H1 (cell line): ENCODE data around the gene ARID1B. TPM values are rescaled to one million over a fixed set of nuclear protein-coding genes. Genes with fewer than 3 reads are reported as not detected.
A peak's percentile ranks its signal among the peaks of the same experiment; 100 is the strongest.

Source experiments
- CTCF ChIA-PET: fragments of 300-600 bp; sonication (Branson Sonifier 250); formaldehyde crosslinking; loops from one replicate; lab custom pipeline; 2021; ENCODE audit not compliant: partially characterized antibody; lab: Charles Lee
- POLR2A ChIA-PET: fragments of 300-600 bp; sonication (Branson Sonifier 250); formaldehyde crosslinking; loops from one replicate; lab custom pipeline; 2021; ENCODE audit warnings: inconsistent platforms; ENCODE audit not compliant: partially characterized antibody; lab: Charles Lee
- DNase-seq, 2 experiments: peaks; one replicate each; pipeline versions ENCODE4 v3.0.0 to v3.0.0-alpha.2; 2010 to 2022; ENCODE audit warnings: low spot score in 2 of 2, low read depth in 1 of 2, mixed read lengths in 1 of 2
- FAIRE-seq: peaks from 2 replicates; lab custom pipeline; 2011; peaks lifted over from hg19 to GRCh38; lab: Jason Lieb, UNC
- H2AFZ ChIP-seq: 2 replicates; pipeline ENCODE4 v1.8.1; 2012; ENCODE audit warnings: low read length, inconsistent platforms
- H2AK5ac ChIP-seq: 2 replicates; pipeline ENCODE4 v1.6.1; 2013; ENCODE audit warnings: low read depth, low read length
- H2BK120ac ChIP-seq: replicated peaks from 2 replicates; pipeline ENCODE3; 2013; ENCODE audit warnings: low read depth, low read length, inconsistent platforms
- H2BK12ac ChIP-seq: 2 replicates; pipeline ENCODE4 v1.6.1; 2013; ENCODE audit warnings: low read depth, low read length
- H2BK15ac ChIP-seq: 2 replicates; pipeline ENCODE4 v1.6.1; 2013; ENCODE audit warnings: low read length
- H2BK20ac ChIP-seq: 2 replicates; pipeline ENCODE4 v1.6.1; 2013; ENCODE audit warnings: low read length
- H2BK5ac ChIP-seq: 2 replicates; pipeline ENCODE4 v1.6.1; 2013; ENCODE audit warnings: low read depth, low read length
- H3K14ac ChIP-seq: 2 replicates; pipeline ENCODE4 v1.6.1; 2013; ENCODE audit warnings: inconsistent platforms; ENCODE audit not compliant: insufficient read length
- H3K18ac ChIP-seq: 2 replicates; pipeline ENCODE4 v1.6.1; 2013; ENCODE audit warnings: low read length; ENCODE audit errors: extremely low read depth
- H3K23ac ChIP-seq: 2 replicates; pipeline ENCODE4 v1.6.1; 2013; ENCODE audit warnings: inconsistent platforms; ENCODE audit not compliant: insufficient read length
- H3K23me2 ChIP-seq: 2 replicates; pipeline ENCODE4 v1.6.1; 2013; ENCODE audit warnings: low read depth, low read length
- H3K27ac ChIP-seq: 2 replicates; pipeline ENCODE4 v1.6.1; 2011; ENCODE audit warnings: low read depth, low read length, inconsistent platforms
- H3K27me3 ChIP-seq, 4 experiments: replicated peaks in 1 of 4; 1 replicate in 1 of 4; 2 replicates in 3 of 4; pipeline versions ENCODE4 v1.6.1 to v1.8.1; 2011 to 2013; ENCODE audit warnings: low read length in 3 of 4, mild to moderate bottlenecking in 3 of 4, inconsistent platforms in 2 of 4, mixed read lengths in 2 of 4, moderate library complexity in 1 of 4; ENCODE audit not compliant: control insufficient read depth in 3 of 4, insufficient read depth in 3 of 4; ENCODE audit errors: extremely low read depth in 1 of 4
- H3K36me3 ChIP-seq, 4 experiments: 2 replicates each; pipeline versions ENCODE4 v1.6.1 to v1.8.1; 2011 to 2013; ENCODE audit warnings: mild to moderate bottlenecking in 4 of 4, low read length in 3 of 4, moderate library complexity in 2 of 4, control low read depth in 1 of 4, inconsistent platforms in 1 of 4; ENCODE audit not compliant: insufficient read depth in 4 of 4, control insufficient read depth in 2 of 4
- H3K4ac ChIP-seq: replicated peaks from 2 replicates; pipeline ENCODE3; 2013; ENCODE audit warnings: low read length, low read depth, mixed read lengths, inconsistent platforms; ENCODE audit not compliant: insufficient read length
- H3K4me1 ChIP-seq, 4 experiments: replicated peaks in 1 of 4; 1 replicate in 1 of 4; 2 replicates in 3 of 4; pipeline versions ENCODE4 v1.6.1 to v1.8.1; 2011 to 2013; ENCODE audit warnings: low read length in 3 of 4, inconsistent platforms in 2 of 4, mixed read lengths in 1 of 4; ENCODE audit not compliant: insufficient read depth in 4 of 4, control insufficient read depth in 3 of 4
- H3K4me2 ChIP-seq, 2 experiments: 2 replicates each; pipeline versions ENCODE4 v1.6.1 to v1.8.1; 2011 to 2013; ENCODE audit warnings: low read depth in 2 of 2, low read length in 2 of 2, control low read depth in 1 of 2, inconsistent platforms in 1 of 2, mild to moderate bottlenecking in 1 of 2; ENCODE audit not compliant: insufficient read depth in 1 of 2
- H3K4me3 ChIP-seq, 4 experiments: fragments of 200-600, 300-600 bp in 1 of 4; sonication (generic), shearing (Covaris generic), sonication (Bioruptor Twin) in 1 of 4; 2 replicates each; pipeline versions ENCODE4 v1.5.1 to v1.8.1; 2011 to 2016; ENCODE audit warnings: low read length in 4 of 4, low read depth in 3 of 4, control low read depth in 2 of 4, inconsistent platforms in 2 of 4, mild to moderate bottlenecking in 2 of 4, mixed read lengths in 1 of 4, moderate library complexity in 1 of 4; ENCODE audit not compliant: insufficient read depth in 2 of 4; ENCODE audit errors: extremely low read depth in 1 of 4
- H3K56ac ChIP-seq: replicated peaks from 2 replicates; pipeline ENCODE3; 2013; ENCODE audit warnings: low read depth, mild to moderate bottlenecking, mixed read lengths, low read length, inconsistent platforms; ENCODE audit not compliant: insufficient read length
- H3K79me1 ChIP-seq: 2 replicates; pipeline ENCODE4 v1.6.1; 2013; ENCODE audit warnings: low read depth, low read length, control low read depth
- H3K79me2 ChIP-seq, 2 experiments: 2 replicates each; pipeline versions ENCODE4 v1.6.1 to v1.8.1; 2012 to 2013; ENCODE audit warnings: low read length in 2 of 2, mild to moderate bottlenecking in 2 of 2, inconsistent platforms in 1 of 2; ENCODE audit not compliant: insufficient read depth in 2 of 2, control insufficient read depth in 1 of 2
- H3K9ac ChIP-seq, 4 experiments: replicated peaks in 1 of 4; 1 replicate in 1 of 4; 2 replicates in 3 of 4; pipeline versions ENCODE4 v1.6.1 to v1.8.1; 2011 to 2013; ENCODE audit warnings: low read depth in 3 of 4, low read length in 3 of 4, control low read depth in 2 of 4, mild to moderate bottlenecking in 2 of 4, moderate library complexity in 2 of 4, inconsistent platforms in 1 of 4; ENCODE audit errors: extremely low read depth in 1 of 4
- H3K9me3 ChIP-seq, 2 experiments: 2 replicates each; pipeline versions ENCODE4 v1.6.1 to v1.8.1; 2012 to 2013; ENCODE audit warnings: mild to moderate bottlenecking in 2 of 2, moderate library complexity in 2 of 2, control low read depth in 1 of 2, inconsistent platforms in 1 of 2, low read depth in 1 of 2, low read length in 1 of 2, mixed read lengths in 1 of 2; ENCODE audit not compliant: insufficient read depth in 2 of 2
- H4K20me1 ChIP-seq, 2 experiments: replicated peaks in 1 of 2; 2 replicates each; pipeline versions ENCODE3 to v1.8.1; 2011 to 2013; ENCODE audit warnings: inconsistent platforms in 2 of 2, low read length in 2 of 2, mild to moderate bottlenecking in 1 of 2; ENCODE audit not compliant: insufficient read depth in 2 of 2, control insufficient read depth in 1 of 2
- H4K5ac ChIP-seq: 2 replicates; pipeline ENCODE4 v1.6.1; 2013; ENCODE audit warnings: low read length, low read depth, mixed read lengths, inconsistent platforms; ENCODE audit not compliant: insufficient read length
- H4K8ac ChIP-seq: 2 replicates; pipeline ENCODE4 v1.8.0; 2013; ENCODE audit warnings: mild to moderate bottlenecking, moderate library complexity, low read length, inconsistent platforms; ENCODE audit not compliant: insufficient read depth; ENCODE audit errors: extremely low read depth
- H4K91ac ChIP-seq: replicated peaks from 2 replicates; pipeline ENCODE3; 2013; ENCODE audit warnings: low read length, mixed read lengths, inconsistent platforms; ENCODE audit not compliant: insufficient read length
- ATF3 ChIP-seq: IDR thresholded peaks from 2 replicates; pipeline ENCODE4 v1.6.1; 2011; ENCODE audit warnings: low read depth, mild to moderate bottlenecking, low read length; ENCODE audit not compliant: insufficient read depth
- BACH1 ChIP-seq: IDR thresholded peaks from 2 replicates; pipeline ENCODE4 v1.6.1; 2012; ENCODE audit warnings: low read length, improper control_type of control experiment
- BRCA1 ChIP-seq: IDR thresholded peaks from 2 replicates; pipeline ENCODE4 v1.6.1; 2012; ENCODE audit warnings: low read depth, low read length, improper control_type of control experiment
- CREB1 ChIP-seq: IDR thresholded peaks from 2 replicates; pipeline ENCODE4 v1.6.1; 2012; ENCODE audit warnings: inconsistent platforms
- HDAC2 ChIP-seq, 2 experiments: fragments of 300-600 bp in 1 of 2; sonication (generic) in 1 of 2; IDR thresholded peaks; 2 replicates each; pipeline ENCODE4 v1.6.1; 2011 to 2012; ENCODE audit warnings: low read depth in 2 of 2, low read length in 2 of 2, mild to moderate bottlenecking in 2 of 2, moderate library complexity in 2 of 2, borderline replicate concordance in 1 of 2, inconsistent platforms in 1 of 2
- JUND ChIP-seq: IDR thresholded peaks from 2 replicates; pipeline ENCODE4 v1.6.1; 2011; ENCODE audit warnings: mild to moderate bottlenecking, improper control_type of control experiment, low read length
- MAX ChIP-seq: IDR thresholded peaks from 2 replicates; pipeline ENCODE4 v1.6.1; 2012; ENCODE audit warnings: inconsistent platforms
- RNF2 ChIP-seq: fragments of 200-900, 300-1000 bp; sonication (generic); IDR thresholded peaks from 2 replicates; pipeline ENCODE4 v1.7.1; 2016; ENCODE audit warnings: borderline replicate concordance, low read depth, mild to moderate bottlenecking, antibody characterized with exemption, low read length; ENCODE audit not compliant: poor library complexity, severe bottlenecking; ENCODE audit errors: missing control alignments
- SIX5 ChIP-seq: IDR thresholded peaks from 2 replicates; pipeline ENCODE4 v1.6.1; 2011; ENCODE audit warnings: mild to moderate bottlenecking, low read depth, low read length
- TAF7 ChIP-seq: optimal IDR thresholded peaks from 2 replicates; pipeline ENCODE3; 2011; ENCODE audit warnings: low read depth, mild to moderate bottlenecking, inconsistent platforms, low read length, moderate library complexity, borderline replicate concordance
- YY1 ChIP-seq: IDR thresholded peaks from 2 replicates; pipeline ENCODE4 v1.6.1; 2011; ENCODE audit warnings: low read depth, mild to moderate bottlenecking, low read length
- WGBS, 2 experiments: shearing (Covaris generic) in 1 of 2; methylation state at CpG; one replicate each; pipeline versions ENCODE4 v1.1.6 to v1.1.7; 2013 to 2015; ENCODE audit warnings: low lambda C conversion rate in 2 of 2, mixed read lengths in 2 of 2, inconsistent platforms in 1 of 2, low coverage in 1 of 2, missing lambda C conversion rate in 1 of 2; ENCODE audit not compliant: insufficient replicate concordance in 2 of 2, insufficient coverage in 1 of 2, insufficient read length in 1 of 2; ENCODE audit errors: extremely low coverage in 1 of 2, missing lambda C conversion rate in 1 of 2; 5-methylcytosine and 5-hydroxymethylcytosine counted together
- polyA plus RNA-seq, 7 experiments: library from polyadenylated mRNA; depleted of rRNA in 3 of 7; stranded (reverse) in 5 of 7; unstranded in 2 of 7; fragments of >200 nt in 5 of 7; fragments of 200-250 nt in 2 of 7; gene quantifications; 1 replicate in 5 of 7; 2 replicates in 1 of 7; 4 replicates in 1 of 7; pipeline versions ENCODE4 v1.2.1 to v1.2.3, GENCODE V29; 2011 to 2013; ENCODE audit warnings: missing spikeins in 2 of 7, mixed read lengths in 2 of 7
- total RNA-seq: library from RNA; stranded (reverse); fragmentation: NEBNext Ultra II Directional; extraction: Animal tissue kit (Norgen Biotek cat#: 25700); gene quantifications from 2 replicates; pipeline ENCODE4 v1.2.1, GENCODE V29; 2021

ARID1B gene
- total and polyA plus RNA-seq, 2 of the 8 experiments (the other 6 are each of a cell fraction or from before 2014, with no cell fraction given), result 24.3 to 70.3 TPM

GRCh38 chr6:157235600-157236039 lies 458.4 kb downstream of the ARID1B start:
- no peaks in the 10 kb centered on the region for H3K9me3 ChIP-seq
- no peak overlapping the region for H2BK15ac ChIP-seq
- peaks cover 6 to 39% (median 33%) of the 10 kb centered on the region in 4 experiments for H3K27me3 ChIP-seq
- POLR2A ChIA-PET, result interaction anchor here (1.0 to 1.7 kb wide), 3 partner anchors 10 to 87 kb away, joined by 3 read pairs; partner anchors contain the start of gene TMEM242
- H3K9ac ChIP-seq, result no peak overlapping the region; a peak in 1 of 7 replicates
- H3K14ac ChIP-seq, result no peak overlapping the region
- H2AFZ ChIP-seq, result peak overlapping the region; percentile 73; the same call in 1 of the 2 replicates
- peak overlapping the region; percentile 72 to 92 for H3K4me2 ChIP-seq
- peak overlapping the region; percentile 89 for H4K8ac ChIP-seq
- DNase-seq (peak in 1 of 2 experiments; percentile 57), FAIRE-seq (no peak)
- 1% methylated on average over 24 of the region's 28 CpGs; no CpG with 5 or more reads in 1 of the 2 experiments for WGBS, 2 experiments
- H3K4ac ChIP-seq, result no peak overlapping the region
- peak overlapping the region; percentile 64 for H3K18ac ChIP-seq
- H3K79me1 ChIP-seq, result no peaks in the 10 kb centered on the region
- no peak overlapping the region for H3K27ac ChIP-seq
- H3K4me3 ChIP-seq, result peak overlapping the region; percentile 40 to 65 (median 52)
- no peak overlapping the region for H2BK120ac ChIP-seq
- no peak overlapping the region for H4K91ac ChIP-seq
- CTCF ChIA-PET, result interaction anchor here (0.5 to 2.7 kb wide), 22 partner anchors 9 to 1324 kb away, joined by 3 to 14 read pairs (median 4); no protein-coding TSS in a partner anchor
- H3K36me3 ChIP-seq, result no peaks in the 10 kb centered on the region; a peak in 1 of 8 replicates
- peak overlapping the region; percentile 50; the same call in 1 of the 2 replicates for H2BK12ac ChIP-seq
- H3K23me2 ChIP-seq, result peaks cover 16% of the 10 kb centered on the region; the same call in 1 of the 2 replicates
- peaks cover 0 to 3% of the 10 kb centered on the region in 2 experiments for H4K20me1 ChIP-seq
- H2BK20ac ChIP-seq, result no peak overlapping the region
- H3K23ac ChIP-seq, result no peak overlapping the region
- no peak overlapping the region for H4K5ac ChIP-seq
- no peak overlapping the region for H3K56ac ChIP-seq
- H2AK5ac ChIP-seq, result no peak overlapping the region
- no peak overlapping the region for H2BK5ac ChIP-seq
- no peaks in the 10 kb centered on the region for H3K79me2 ChIP-seq
- peaks cover 0 to 12% (median 6%) of the 10 kb centered on the region in 4 experiments; a peak in 6 of 7 replicates for H3K4me1 ChIP-seq
- TF ChIP-seq HDAC2 (IDR thresholded peaks at IDR 0.05; ENCODE audit: borderline replicate concordance in 1 of 2, low read depth in 2 of 2, low read length in 2 of 2) (0 out of 4 replicates have a peak, but pooled peaks have one; percentile 9 to 70), RNF2 (no peak), ATF3 (no peak), BRCA1 (no peak), TAF7 (no peak), JUND (no peak), MAX (peak; percentile 23; the same call in 1 of the 2 replicates), YY1 (peak; percentile 47; the same call in 1 of the 2 replicates), CREB1 (peak; percentile 66), SIX5 (no peak), BACH1 (no peak)
